GM21367 (cell line): ENCODE data around the gene CARD11.

Source experiments
- ATAC-seq: cut with Tn5 transposase; IDR thresholded peaks from one replicate; pipeline ENCODE4 v1.9.1; 2021; ENCODE audit not compliant: unreplicated experiment

CARD11 gene

DNA sequence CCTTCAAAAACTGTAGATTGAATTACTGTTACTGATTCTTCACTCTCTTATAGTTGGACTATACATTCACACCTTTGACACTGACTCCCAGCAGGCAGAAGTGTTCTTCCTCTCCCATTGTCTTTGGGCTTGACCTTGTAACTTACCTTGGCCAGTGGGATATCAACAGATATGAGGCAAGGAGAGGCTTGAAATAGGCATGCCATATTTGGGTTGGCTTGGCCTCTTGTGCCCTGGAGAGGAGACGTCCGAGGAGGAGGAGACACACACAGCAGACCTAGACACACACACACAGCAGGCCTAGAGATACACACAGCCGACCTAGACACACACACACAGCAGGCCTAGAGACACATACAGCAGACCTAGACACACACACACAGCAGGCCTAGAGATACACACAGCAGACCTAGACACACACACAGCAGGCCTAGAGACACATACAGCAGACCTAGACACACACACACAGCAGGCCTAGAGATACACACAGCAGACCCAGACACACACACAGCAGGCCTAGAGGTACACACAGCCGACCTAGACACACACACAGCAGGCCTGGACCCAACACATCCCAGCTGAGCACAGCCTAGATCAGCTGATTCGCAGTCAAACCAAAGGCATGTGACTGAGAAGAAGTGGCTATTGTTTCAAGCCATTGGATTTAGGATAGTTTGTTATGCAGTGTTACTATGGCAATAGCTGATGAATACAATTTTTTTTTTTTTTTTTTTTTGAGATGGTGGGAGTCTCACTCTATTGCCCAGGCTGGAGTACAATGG lies 187.1 kb downstream of the CARD11 start:
- ATAC-seq: no peak
